WTC11 (cell line): ENCODE results near the gene NME4. TPM values are rescaled to one million over a fixed set of nuclear protein-coding genes. Genes with fewer than 3 reads are reported as not detected.

Experiments
- ATAC-seq: fragments of 200-7000 bp; cut with Tn5 transposase; 2 replicates; pipeline ENCODE4 v1.10.0; 2021; ENCODE audit warnings: mild to moderate bottlenecking, moderate library complexity
- Bru-seq: library from RNA; stranded (reverse); fragments of 400-500 nt; gene quantifications from one replicate; lab custom pipeline; 2021; lab: Mats Ljungman, UMichigan
- CTCF ChIA-PET: fragments of 300-600 bp; sonication (Branson Sonifier 250); formaldehyde crosslinking; loops from one replicate; lab custom pipeline; 2021; ENCODE audit warnings: antibody characterized with exemption; lab: Charles Lee
- POLR2A ChIA-PET: fragments of 350-600 bp; sonication (Branson Sonifier 250); formaldehyde crosslinking; loops from one replicate; lab custom pipeline; 2021; ENCODE audit warnings: antibody characterized with exemption; lab: Charles Lee
- DNase-seq: peaks from one replicate; pipeline ENCODE4 v3.0.0; 2021; ENCODE audit warnings: low spot score
- H3K27ac Mint-ChIP-seq: 2 replicates; pipeline ENCODE4 v1.8.0; 2021; ENCODE audit warnings: mixed read lengths
- H3K27me3 Mint-ChIP-seq: 2 replicates; pipeline ENCODE4 v1.8.0; 2021; ENCODE audit warnings: low read depth, mild to moderate bottlenecking, moderate library complexity, mixed read lengths
- H3K36me3 Mint-ChIP-seq: 2 replicates; pipeline ENCODE4 v1.8.0; 2021; ENCODE audit warnings: mixed read lengths
- H3K4me1 Mint-ChIP-seq: 2 replicates; pipeline ENCODE4 v1.8.0; 2022; ENCODE audit warnings: mixed read lengths
- H3K4me3 Mint-ChIP-seq: 2 replicates; pipeline ENCODE4 v1.8.0; 2021; ENCODE audit warnings: mild to moderate bottlenecking, moderate library complexity, mixed read lengths
- H3K9me3 Mint-ChIP-seq: 2 replicates; pipeline ENCODE4 v1.8.0; 2021; ENCODE audit warnings: mixed read lengths
- ARID4B ChIP-seq: sonication (generic); formaldehyde crosslinking; IDR thresholded peaks from 2 replicates; pipeline ENCODE4 v1.8.0; 2023; ENCODE audit warnings: missing genetic modification reagents, mild to moderate bottlenecking, borderline replicate concordance
- CREB1 ChIP-seq: sonication (generic); formaldehyde crosslinking; IDR thresholded peaks from 2 replicates; pipeline ENCODE4 v1.8.0; 2023; ENCODE audit warnings: mild to moderate bottlenecking, missing genetic modification reagents
- E2F5 ChIP-seq: sonication (generic); formaldehyde crosslinking; IDR thresholded peaks from 2 replicates; pipeline ENCODE4 v1.8.1; 2022; ENCODE audit warnings: mild to moderate bottlenecking, moderate library complexity, missing genetic modification reagents
- ERG ChIP-seq: fragments of 250-450 bp; sonication (Bioruptor Pico); IDR thresholded peaks from 2 replicates; pipeline ENCODE4 v1.8.0; 2021; ENCODE audit warnings: mild to moderate bottlenecking
- ETV6 ChIP-seq: sonication (generic); formaldehyde crosslinking; IDR thresholded peaks from 2 replicates; pipeline ENCODE4 v1.8.1; 2022; ENCODE audit warnings: mild to moderate bottlenecking, missing genetic modification reagents
- FOXP4 ChIP-seq: sonication (generic); formaldehyde crosslinking; IDR thresholded peaks from 2 replicates; pipeline ENCODE4 v1.8.0; 2022; ENCODE audit warnings: mild to moderate bottlenecking, missing genetic modification reagents
- GABPB1 ChIP-seq: sonication (generic); formaldehyde crosslinking; IDR thresholded peaks from 2 replicates; pipeline ENCODE4 v1.8.1; 2023; ENCODE audit warnings: mild to moderate bottlenecking, missing genetic modification reagents
- JAZF1 ChIP-seq: fragments of 250-450 bp; sonication (Bioruptor Pico); IDR thresholded peaks from 2 replicates; pipeline ENCODE4 v1.9.0; 2021; ENCODE audit warnings: moderate library complexity, mild to moderate bottlenecking, inconsistent platforms
- KAT7 ChIP-seq: sonication (generic); formaldehyde crosslinking; IDR thresholded peaks from 2 replicates; pipeline ENCODE4 v1.8.1; 2023; ENCODE audit warnings: missing genetic modification reagents, mild to moderate bottlenecking, borderline replicate concordance
- MAX ChIP-seq: sonication (generic); formaldehyde crosslinking; IDR thresholded peaks from 2 replicates; pipeline ENCODE4 v1.8.0; 2022; ENCODE audit warnings: mild to moderate bottlenecking, missing genetic modification reagents
- MYBL2 ChIP-seq: sonication (generic); formaldehyde crosslinking; IDR thresholded peaks from 2 replicates; pipeline ENCODE4 v1.8.1; 2023; ENCODE audit warnings: mild to moderate bottlenecking, moderate library complexity, missing genetic modification reagents
- NR1H2 ChIP-seq: sonication (generic); formaldehyde crosslinking; IDR thresholded peaks from 2 replicates; pipeline ENCODE4 v1.9.0; 2021; ENCODE audit warnings: mild to moderate bottlenecking, moderate library complexity, missing genetic modification reagents
- NR3C1 ChIP-seq: sonication (generic); formaldehyde crosslinking; conservative IDR thresholded peaks from 2 replicates; pipeline ENCODE4 v1.8.1; 2023; ENCODE audit warnings: low read depth, mild to moderate bottlenecking, missing genetic modification reagents
- PRDM15 ChIP-seq: sonication (generic); formaldehyde crosslinking; IDR thresholded peaks from 2 replicates; pipeline ENCODE4 v1.8.0; 2022; ENCODE audit warnings: missing genetic modification reagents
- SOX15 ChIP-seq: fragments of 250-450 bp; sonication (Bioruptor Pico); IDR thresholded peaks from 2 replicates; pipeline ENCODE4 v1.9.0; 2021; ENCODE audit warnings: mild to moderate bottlenecking
- TCF7 ChIP-seq: sonication (generic); formaldehyde crosslinking; IDR thresholded peaks from 2 replicates; pipeline ENCODE4 v1.8.0; 2022; ENCODE audit warnings: mild to moderate bottlenecking, low read depth, missing genetic modification reagents, moderate library complexity
- TEAD4 ChIP-seq: sonication (generic); formaldehyde crosslinking; IDR thresholded peaks from 2 replicates; pipeline ENCODE4 v1.8.0; 2022; ENCODE audit warnings: mild to moderate bottlenecking, missing genetic modification reagents
- USF2 ChIP-seq: sonication (generic); formaldehyde crosslinking; IDR thresholded peaks from 2 replicates; pipeline ENCODE4 v1.8.1; 2023; ENCODE audit warnings: mild to moderate bottlenecking, missing genetic modification reagents, moderate library complexity
- long read RNA-seq, 3 experiments: library from RNA in 1 of 3; library from capped mRNA in 1 of 3; library from polyadenylated mRNA in 1 of 3; unstranded in 2 of 3; stranded (forward) in 1 of 3; transcript quantifications; one replicate each; pipeline ENCODE4 v2.0.0, GENCODE V29; 2021
- total RNA-seq: library from RNA; stranded (reverse); gene quantifications from 3 replicates; pipeline ENCODE4 v1.2.3, GENCODE V29; 2021

The NME4 gene
- total RNA-seq (467 to 550 TPM (median 535 TPM) in 3 replicates), Bru-seq, nascent RNA (percentile 75 among the genes with signal in this experiment)
- long read RNA-seq, experiment 1, transcript NME4-203 (5 exons, 1,232 nt) = minor isoform, 8 of 465 reads
- long read RNA-seq, experiment 1, transcript NME4-201 (5 exons, 995 nt) = major isoform, 331 of 465 reads
- long read RNA-seq, experiment 1, transcript NME4-211 (6 exons, 1,193 nt) = minor isoform, 21 of 465 reads
- long read RNA-seq, experiment 1, transcript NME4-204 (5 exons, 966 nt) = minor isoform, 25 of 465 reads
- long read RNA-seq, experiment 1, partial matches to known transcripts = 31 of 465 reads
- long read RNA-seq, experiment 1, other reads (novel, unspliced or antisense) = 46 of 465 reads
- long read RNA-seq, experiment 2, transcript NME4-201 (5 exons, 995 nt) = major isoform, 397 of 662 reads
- long read RNA-seq, experiment 2, transcript NME4-203 (5 exons, 1,232 nt) = minor isoform, 6 of 662 reads
- long read RNA-seq, experiment 2, transcript NME4-204 (5 exons, 966 nt) = minor isoform, 13 of 662 reads
- long read RNA-seq, experiment 2, transcript NME4-211 (6 exons, 1,193 nt) = minor isoform, 14 of 662 reads
- long read RNA-seq, experiment 2, partial matches to known transcripts = 143 of 662 reads
- long read RNA-seq, experiment 2, other reads (novel, unspliced or antisense) = 79 of 662 reads
- long read RNA-seq, experiment 3, transcript NME4-201 (5 exons, 995 nt) = major isoform, 24 of 42 reads
- long read RNA-seq, experiment 3, transcript NME4-204 (5 exons, 966 nt) = minor isoform, 6 of 42 reads
- long read RNA-seq, experiment 3, partial matches to known transcripts = 1 of 42 reads
- long read RNA-seq, experiment 3, other reads (novel, unspliced or antisense) = 8 of 42 reads

- Mint-ChIP-seq H3K27me3 (peaks cover 3% of the 10 kb centered on the region; the same call in 1 of the 2 replicates), H3K27ac (peak within 1 kb of the TSS; percentile 99), H3K36me3 (peaks cover 12% of the 10 kb centered on the region), H3K4me1 (peaks cover 25% of the 10 kb centered on the region), H3K9me3 (no peaks in the 10 kb centered on the region), H3K4me3 (peak within 1 kb of the TSS; percentile 94)
- ChIA-PET POLR2A (interaction anchor here (0.7 kb wide), 1 partner anchor 98 kb away, joined by 3 read pairs; no protein-coding TSS in a partner anchor), CTCF (interaction anchor here (1.0 to 1.9 kb wide), 7 partner anchors 10 to 251 kb away, joined by 3 to 10 read pairs (median 4); partner anchors contain the start of gene PGAP6)
- DNase-seq (peak; percentile 50), ATAC-seq (no peak; the same call in 1 of the 2 replicates)
- TF ChIP-seq MAX (CRISPR knock-in tag) (no peak), USF2 (CRISPR knock-in tag) (0 out of 2 replicates have a peak, but pooled peaks have one; percentile 23), TCF7 (no peak), ARID4B (CRISPR knock-in tag) (peak; percentile 49; the same call in 1 of the 2 replicates)
These were observed at the start of gene NME4 for GRCh38 chr16:397135-397661. Gene NME4, plus strand, starts transcription at chr16:397199. Its CDS starts 24 bp downstream, at chr16:397223.

GRCh38 chr16:347203-347602 lies 49.8 kb upstream of the NME4 start:
- ATAC-seq = no peak

More at GRCh38 chr16:347203-347602, 49.8 kb upstream of the NME4 start:
- Mint-ChIP-seq H3K4me1 (peaks cover 13% of the 10 kb centered on the region), H3K4me3 (no peak overlapping the region), H3K36me3 (peaks cover 45% of the 10 kb centered on the region), H3K27ac (peak overlapping the region; percentile 88), H3K27me3 (no peaks in the 10 kb centered on the region; the same call in 1 of the 2 replicates), H3K9me3 (no peaks in the 10 kb centered on the region)
- TF ChIP-seq E2F5 (CRISPR knock-in tag) (no peak), CREB1 (no peak), FOXP4 (CRISPR knock-in tag) (no peak), PRDM15 (no peak), JAZF1 (CRISPR knock-in tag) (no peak), GABPB1 (no peak), NR3C1 (no peak), MYBL2 (CRISPR knock-in tag) (no peak), SOX15 (no peak), TEAD4 (CRISPR knock-in tag) (no peak), NR1H2 (no peak), ERG (CRISPR knock-in tag) (no peak), ETV6 (CRISPR knock-in tag) (no peak), KAT7 (CRISPR knock-in tag) (no peak)
- ChIA-PET POLR2A (no interaction called here), CTCF (no interaction called here)
- DNase-seq = no peak
